HepG2 (cell line): ENCODE data around the gene CCDC88A. TPM values are rescaled to one million over a fixed set of nuclear protein-coding genes. Genes with fewer than 3 reads are reported as not detected.
"Not testable (repeated sequence)": the region's sequence is repeated elsewhere in the genome, so short reads cannot be mapped to it uniquely, and the experiment has no call there.

Experiments used
- ATAC-seq: fragments of 200-7000 bp; cut with Tn5 transposase; 3 replicates; pipeline ENCODE4 v1.9.1; 2020; ENCODE audit warnings: mild to moderate bottlenecking, moderate library complexity
- BruUV-seq: library from RNA; stranded (reverse); fragments of 400-500 nt; replicated peaks from 2 replicates; lab custom pipeline; 2021; lab: Mats Ljungman, UMichigan
- CTCF ChIA-PET: fragments of 300-600 bp; formaldehyde crosslinking; extraction: SDS; loops from one replicate; lab custom pipeline; 2021; ENCODE audit warnings: low total read pairs, inconsistent platforms, low intra/inter-chr PET ratio; lab: Yijun Ruan, JAX
- POLR2A ChIA-PET: fragments of 350-600 bp; sonication (Branson Sonifier 250); formaldehyde crosslinking; loops from one replicate; lab custom pipeline; 2020; ENCODE audit warnings: antibody characterized with exemption, inconsistent platforms; lab: Yijun Ruan, JAX
- DNase-seq: peaks from one replicate; pipeline ENCODE4 v3.0.0-alpha.2; 2015; ENCODE audit warnings: low spot score
- FAIRE-seq: peaks from 3 replicates; lab custom pipeline; 2011; peaks lifted over from hg19 to GRCh38; lab: Jason Lieb, UNC
- H2AFZ ChIP-seq: one replicate; pipeline ENCODE4 v1.6.1; 2011; ENCODE audit warnings: low read length, inconsistent platforms
- H3K27ac ChIP-seq: fragments of 300-600 bp; 3 replicates; pipeline ENCODE4 v1.8.0; 2011; ENCODE audit warnings: mixed run types, mild to moderate bottlenecking, mixed read lengths, low read length, inconsistent platforms; ENCODE audit not compliant: insufficient read depth; ENCODE audit errors: extremely low read length
- H3K27me3 ChIP-seq, 2 experiments: fragments of 200-600 bp in 1 of 2; 2 replicates in 1 of 2; 3 replicates in 1 of 2; pipeline versions ENCODE4 v1.6.0 to v1.8.0; 2011; ENCODE audit warnings: low read length in 2 of 2, mild to moderate bottlenecking in 2 of 2, moderate library complexity in 2 of 2, inconsistent platforms in 1 of 2; ENCODE audit not compliant: insufficient read depth in 2 of 2, control insufficient read depth in 1 of 2
- H3K36me3 ChIP-seq, 2 experiments: fragments of 200-600 bp in 1 of 2; replicated peaks in 1 of 2; 2 replicates in 1 of 2; 3 replicates in 1 of 2; pipeline versions ENCODE4 v1.5.1 to v1.8.0; 2011; ENCODE audit warnings: low read length in 2 of 2, inconsistent platforms in 1 of 2; ENCODE audit not compliant: insufficient read depth in 2 of 2, control insufficient read depth in 1 of 2
- H3K4me1 ChIP-seq: 2 replicates; pipeline ENCODE4 v1.5.1; 2012; ENCODE audit warnings: low read length, inconsistent platforms; ENCODE audit not compliant: insufficient read depth
- H3K4me2 ChIP-seq: 2 replicates; pipeline ENCODE4 v1.6.0; 2011; ENCODE audit warnings: low read depth, low read length, inconsistent platforms
- H3K4me3 ChIP-seq, 3 experiments: fragments of 200-600 bp in 1 of 3; sonication (generic), shearing (Covaris generic) in 1 of 3; replicated peaks in 1 of 3; 2 replicates each; pipeline ENCODE4 v1.5.1; 2011 to 2016; ENCODE audit warnings: low read length in 3 of 3, inconsistent platforms in 2 of 3, low read depth in 2 of 3, mild to moderate bottlenecking in 2 of 3, control low read depth in 1 of 3, mixed read lengths in 1 of 3; ENCODE audit not compliant: insufficient read depth in 1 of 3
- H3K79me2 ChIP-seq: one replicate; pipeline ENCODE4 v1.6.1; 2011; ENCODE audit warnings: low read length, inconsistent platforms; ENCODE audit not compliant: insufficient read depth
- H3K9ac ChIP-seq: 2 replicates; pipeline ENCODE4 v1.6.0; 2011; ENCODE audit warnings: mild to moderate bottlenecking, low read depth, low read length, inconsistent platforms; ENCODE audit not compliant: insufficient read depth
- H3K9me3 ChIP-seq: 2 replicates; pipeline ENCODE4 v1.5.1; 2012; ENCODE audit warnings: mild to moderate bottlenecking, low read length
- H4K20me1 ChIP-seq: 2 replicates; pipeline ENCODE4 v1.6.0; 2011; ENCODE audit warnings: inconsistent platforms, mild to moderate bottlenecking, low read length, moderate library complexity; ENCODE audit not compliant: insufficient read depth
- NBN ChIP-seq: fragments of 450-650 bp; conservative IDR thresholded peaks from 2 replicates; pipeline ENCODE4 v1.6.1; 2017
- NFAT5 ChIP-seq: sonication (generic); formaldehyde crosslinking; IDR thresholded peaks from 2 replicates; pipeline ENCODE4 v1.4.0; 2020; ENCODE audit warnings: missing genetic modification reagents
- ZNF333 ChIP-seq: sonication (generic); formaldehyde crosslinking; IDR thresholded peaks from 2 replicates; pipeline ENCODE4 v1.4.0; 2020; ENCODE audit warnings: mild to moderate bottlenecking, missing genetic modification reagents, borderline replicate concordance
- ZNF510 ChIP-seq: sonication (generic); formaldehyde crosslinking; IDR thresholded peaks from 2 replicates; pipeline ENCODE4 v1.4.0; 2020; ENCODE audit warnings: low read depth, mild to moderate bottlenecking, missing genetic modification reagents
- WGBS: methylation state at CpG from one replicate; pipeline ENCODE4 v1.1.6; 2017; ENCODE audit warnings: low lambda C conversion rate; 5-methylcytosine and 5-hydroxymethylcytosine counted together
- in situ Hi-C: cut with HindIII; loops from 2 replicates; pipeline ENCODE4 v1.10.0; 2017; ENCODE audit warnings: low pct_unique_long_range_greater_than_20kb; ENCODE audit not compliant: extremely low pct_ligation_motif_present
- intact Hi-C: fragments of 100-400 bp; cut with micrococcal nuclease; formaldehyde crosslinking; loops from one replicate; pipeline ENCODE4 v1.10.0; 2022; ENCODE audit not compliant: unreplicated experiment
- polyA plus RNA-seq, 8 experiments: library from polyadenylated mRNA; depleted of rRNA in 3 of 8; stranded (reverse) in 7 of 8; unstranded in 1 of 8; fragments of >200 nt; fragmentation: Illumina TruSeq in 4 of 8; extraction: Trizol in 4 of 8; gene quantifications; 2 replicates each; pipeline versions ENCODE4 v1.2.1 to v1.2.3, GENCODE V29; 2011 to 2016; ENCODE audit warnings: low read depth in 4 of 8, missing spikeins in 1 of 8, mixed read lengths in 1 of 8; ENCODE audit not compliant: insufficient read depth in 1 of 8
- total RNA-seq, 5 experiments: library from RNA; depleted of rRNA; stranded (reverse); fragments of >200 nt; fragmentation: Illumina TruSeq; extraction: Trizol; gene quantifications; 2 replicates each; pipeline ENCODE4 v1.2.3, GENCODE V29; 2016; ENCODE audit warnings: low read depth in 1 of 5

CCDC88A gene
- total and polyA plus RNA-seq, 2 of the 13 experiments (the other 11 are each of a cell fraction or from before 2014, with no cell fraction given): 43.2 to 84.1 TPM

- in situ Hi-C loops, CTCF ChIA-PET, POLR2A ChIA-PET, H3K27ac ChIP-seq, DNase-seq, BruUV-seq, FAIRE-seq, H3K9ac ChIP-seq, H3K4me1 ChIP-seq, H4K20me1 ChIP-seq, ATAC-seq, H3K4me2 ChIP-seq, H2AFZ ChIP-seq, intact Hi-C loops, H3K4me3 ChIP-seq, H3K36me3 ChIP-seq, H3K27me3 ChIP-seq, H3K9me3 ChIP-seq: not testable (repeated sequence)
- 96% methylated on average over 10 of the region's 10 CpGs for WGBS
- peaks cover 12% of the 10 kb centered on the region for H3K79me2 ChIP-seq
Observed at GRCh38 chr2:55385516-55385915, 34.1 kb downstream of the CCDC88A start.

GRCh38 chr2:55384786-55385185 is 34.9 kb downstream of the CCDC88A start:
- peaks cover 0 to 8% of the 10 kb centered on the region in 2 experiments; a peak in 1 of 5 replicates for H3K36me3 ChIP-seq
- peaks cover 7% of the 10 kb centered on the region for H3K79me2 ChIP-seq
- ChIA-PET POLR2A (no interaction called here), CTCF (no interaction called here)
- no peak overlapping the region for H3K27ac ChIP-seq
- no TSS peak for BruUV-seq
- no peaks in the 10 kb centered on the region for H3K4me1 ChIP-seq
- in situ Hi-C loops: no loop called here
- H4K20me1 ChIP-seq: no peaks in the 10 kb centered on the region
- no peaks in the 10 kb centered on the region for H3K27me3 ChIP-seq
- no peaks in the 10 kb centered on the region for H3K9me3 ChIP-seq
- no peak overlapping the region for H3K9ac ChIP-seq
- no peak overlapping the region for H3K4me3 ChIP-seq
- DNase-seq (no peak), FAIRE-seq (no peak), ATAC-seq (no peak)
- no peak for TF ChIP-seq NBN
- no peak for TF ChIP-seq NFAT5 (CRISPR knock-in tag)
- no peak for TF ChIP-seq ZNF333 (CRISPR knock-in tag)
- no peak for TF ChIP-seq ZNF510 (CRISPR knock-in tag)
- H3K4me2 ChIP-seq: no peak overlapping the region
- intact Hi-C loops: no loop called here
- no peak overlapping the region for H2AFZ ChIP-seq
- WGBS: 94% methylated on average over 4 of the region's 4 CpGs
